Measurements from ENCODE around the gene SNX25. TPM values are rescaled to one million over a fixed set of nuclear protein-coding genes. Genes with fewer than 3 reads are reported as not detected.

Gene SNX25
- total and polyA plus RNA-seq, 10 of the 15 experiments (the other 5 are each of a cell fraction or from before 2014, with no cell fraction given): 11.2 to 117 (median 62.8) TPM

DNA sequence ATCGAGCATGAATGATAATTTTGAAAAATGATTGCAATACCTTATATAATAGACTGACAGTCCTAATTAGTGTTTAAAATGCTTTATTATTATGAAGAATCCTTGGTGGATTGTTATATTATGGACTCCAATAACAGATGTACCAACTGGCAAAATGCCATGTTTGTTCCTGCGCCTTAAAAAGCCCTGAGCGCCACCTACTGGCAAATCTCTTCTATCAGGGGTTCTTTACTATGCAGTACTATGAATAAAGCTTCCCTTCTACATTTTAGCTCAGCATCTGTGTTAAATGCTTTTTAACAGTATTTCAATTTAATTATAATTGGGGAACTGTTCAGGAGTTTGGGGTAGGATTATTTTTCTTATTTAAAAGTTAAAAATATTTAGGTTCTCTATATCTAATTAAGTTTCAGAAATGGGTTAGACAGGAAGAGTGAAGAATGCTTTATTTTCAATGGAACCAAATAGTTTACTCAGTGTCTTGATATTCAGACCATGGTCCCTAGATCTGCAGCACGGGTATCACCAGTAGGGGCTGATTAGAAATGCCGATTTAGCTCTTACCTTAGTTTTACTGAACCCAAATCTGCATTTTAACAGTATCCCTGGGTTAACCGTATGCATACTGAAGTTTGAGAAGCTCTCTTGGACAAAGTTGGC, 25.6 kb upstream of the SNX25 start (continued):
- TF ChIP-seq, protein P1, sequence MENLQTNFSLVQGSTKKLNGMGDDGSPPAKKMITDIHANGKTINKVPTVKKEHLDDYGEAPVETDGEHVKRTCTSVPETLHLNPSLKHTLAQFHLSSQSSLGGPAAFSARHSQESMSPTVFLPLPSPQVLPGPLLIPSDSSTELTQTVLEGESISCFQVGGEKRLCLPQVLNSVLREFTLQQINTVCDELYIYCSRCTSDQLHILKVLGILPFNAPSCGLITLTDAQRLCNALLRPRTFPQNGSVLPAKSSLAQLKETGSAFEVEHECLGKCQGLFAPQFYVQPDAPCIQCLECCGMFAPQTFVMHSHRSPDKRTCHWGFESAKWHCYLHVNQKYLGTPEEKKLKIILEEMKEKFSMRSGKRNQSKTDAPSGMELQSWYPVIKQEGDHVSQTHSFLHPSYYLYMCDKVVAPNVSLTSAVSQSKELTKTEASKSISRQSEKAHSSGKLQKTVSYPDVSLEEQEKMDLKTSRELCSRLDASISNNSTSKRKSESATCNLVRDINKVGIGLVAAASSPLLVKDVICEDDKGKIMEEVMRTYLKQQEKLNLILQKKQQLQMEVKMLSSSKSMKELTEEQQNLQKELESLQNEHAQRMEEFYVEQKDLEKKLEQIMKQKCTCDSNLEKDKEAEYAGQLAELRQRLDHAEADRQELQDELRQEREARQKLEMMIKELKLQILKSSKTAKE (IDR thresholded peaks at IDR 0.05; ENCODE audit: low read depth, poor library complexity, severe bottlenecking): peak; percentile 80
- TF ChIP-seq STAT3 (IDR thresholded peaks at IDR 0.05; ENCODE audit: low read depth, low read length): no peak
- no peak for TF ChIP-seq JUNB (IDR thresholded peaks at IDR 0.05)
- TF ChIP-seq TARDBP (IDR thresholded peaks at IDR 0.05; ENCODE audit: borderline replicate concordance): no peak
- TF ChIP-seq HDAC6 (IDR thresholded peaks at IDR 0.05; ENCODE audit: unreplicated experiment): no peak
- TF ChIP-seq, protein P2, sequence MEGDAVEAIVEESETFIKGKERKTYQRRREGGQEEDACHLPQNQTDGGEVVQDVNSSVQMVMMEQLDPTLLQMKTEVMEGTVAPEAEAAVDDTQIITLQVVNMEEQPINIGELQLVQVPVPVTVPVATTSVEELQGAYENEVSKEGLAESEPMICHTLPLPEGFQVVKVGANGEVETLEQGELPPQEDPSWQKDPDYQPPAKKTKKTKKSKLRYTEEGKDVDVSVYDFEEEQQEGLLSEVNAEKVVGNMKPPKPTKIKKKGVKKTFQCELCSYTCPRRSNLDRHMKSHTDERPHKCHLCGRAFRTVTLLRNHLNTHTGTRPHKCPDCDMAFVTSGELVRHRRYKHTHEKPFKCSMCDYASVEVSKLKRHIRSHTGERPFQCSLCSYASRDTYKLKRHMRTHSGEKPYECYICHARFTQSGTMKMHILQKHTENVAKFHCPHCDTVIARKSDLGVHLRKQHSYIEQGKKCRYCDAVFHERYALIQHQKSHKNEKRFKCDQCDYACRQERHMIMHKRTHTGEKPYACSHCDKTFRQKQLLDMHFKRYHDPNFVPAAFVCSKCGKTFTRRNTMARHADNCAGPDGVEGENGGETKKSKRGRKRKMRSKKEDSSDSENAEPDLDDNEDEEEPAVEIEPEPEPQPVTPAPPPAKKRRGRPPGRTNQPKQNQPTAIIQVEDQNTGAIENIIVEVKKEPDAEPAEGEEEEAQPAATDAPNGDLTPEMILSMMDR (IDR thresholded peaks at IDR 0.05 in 2 of 3, conservative IDR thresholded peaks at IDR 0.05 in 1 of 3; ENCODE audit: control insufficient read depth in 2 of 3, extremely low read depth in 1 of 3, insufficient read depth in 1 of 3, low read depth in 3 of 3, low read length in 3 of 3): peak; percentile 77 to 83 (median 78)
- no peak for TF ChIP-seq RBBP5 (conservative IDR thresholded peaks at IDR 0.05)
- TF ChIP-seq SPI1 (IDR thresholded peaks at IDR 0.05; ENCODE audit: borderline replicate concordance, insufficient read depth, low read depth, low read length): no peak
